K562 (cell line): ENCODE measurements around the gene ACSL5.

Source experiments
- CEBPB ChIP-seq: fragments of 450-650 bp; IDR thresholded peaks from 2 replicates; pipeline ENCODE4 v1.6.1; 2016; ENCODE audit warnings: missing genetic modification characterization, missing compliant biosample characterization
- ZNF561 ChIP-seq: fragments of 450-650 bp; formaldehyde crosslinking; conservative IDR thresholded peaks from 2 replicates; pipeline ENCODE4 v1.4.0; 2020; ENCODE audit warnings: mild to moderate bottlenecking, moderate library complexity

DNA sequence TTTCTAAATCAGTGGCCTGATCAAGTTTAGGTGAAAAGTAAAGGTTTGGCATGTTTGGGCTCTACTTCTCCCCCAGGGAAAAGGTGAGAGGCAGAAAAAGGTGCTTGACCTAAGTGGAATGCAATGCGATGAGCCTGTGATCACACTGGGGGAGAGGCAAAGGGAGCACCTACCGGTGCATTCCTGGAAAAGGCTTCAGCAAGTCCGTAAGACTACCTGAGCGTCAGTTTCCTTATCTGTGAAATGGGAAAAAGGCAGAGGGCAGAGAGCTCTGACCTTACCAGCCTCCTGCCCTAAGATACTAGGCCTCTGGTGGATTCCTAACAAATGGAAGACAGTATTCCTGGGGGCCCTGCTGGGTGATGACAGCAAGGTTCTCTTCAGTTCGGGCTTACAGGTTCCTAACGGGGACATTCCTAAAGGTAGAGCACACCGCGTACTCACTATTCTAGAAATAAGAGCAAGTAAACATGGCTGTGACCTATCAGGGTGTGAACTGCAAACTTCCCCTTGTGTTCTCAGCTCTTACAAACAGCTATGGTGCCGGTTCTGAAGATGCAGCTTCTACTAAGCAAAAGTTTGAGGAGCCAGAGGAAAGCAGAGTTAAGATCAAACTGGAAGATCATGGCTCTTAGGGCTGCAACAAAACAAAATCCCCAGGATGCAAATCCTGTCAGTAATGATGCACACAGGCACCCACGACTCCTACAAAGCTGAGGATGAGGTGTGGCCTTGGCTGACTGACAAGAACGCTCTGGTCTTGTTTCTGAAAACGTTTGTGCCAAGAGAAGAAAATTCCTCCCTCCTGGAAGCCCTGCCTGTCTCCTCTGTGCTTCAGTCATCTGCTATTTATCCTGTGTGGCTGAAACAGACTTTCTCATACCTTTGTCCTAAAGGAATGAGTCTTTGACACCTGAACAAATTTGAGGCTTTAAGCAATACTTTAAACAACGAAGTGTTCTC lies 13.3 kb upstream of the ACSL5 start:
- no peak for TF ChIP-seq CEBPB (tag)
- no peak for TF ChIP-seq ZNF561 (CRISPR knock-in tag)
